CD4-positive, alpha-beta memory T cell (primary cell): ENCODE measurements around the gene MARF1. TPM values are rescaled to one million over a fixed set of nuclear protein-coding genes. Genes with fewer than 3 reads are reported as not detected.
"Not testable (repeated sequence)": the region's sequence is repeated elsewhere in the genome, so short reads cannot be mapped to it uniquely, and the experiment has no call there.

Experiments used
- CTCF ChIA-PET: fragments of 350-600 bp; sonication (Branson Sonifier 250); formaldehyde crosslinking; loops from one replicate; lab custom pipeline; 2021; ENCODE audit warnings: inconsistent platforms; ENCODE audit not compliant: partially characterized antibody; lab: Charles Lee
- POLR2A ChIA-PET: fragments of 350-600 bp; sonication (Branson Sonifier 250); formaldehyde crosslinking; loops from one replicate; lab custom pipeline; 2021; ENCODE audit not compliant: partially characterized antibody; lab: Charles Lee
- DNase-seq, 5 donors: peaks; one replicate each; pipeline versions ENCODE4 v3.0.0 to v3.0.0-alpha.2; 2020 to 2022; ENCODE audit warnings: mixed read lengths in 1 of 5
- H3K27ac ChIP-seq: one replicate; pipeline ENCODE4 v1.7.0; 2013; ENCODE audit warnings: low read depth, low read length
- H3K27me3 ChIP-seq: 2 replicates; pipeline ENCODE4 v1.7.0; 2013; ENCODE audit warnings: mild to moderate bottlenecking, low read length, moderate library complexity; ENCODE audit not compliant: insufficient read depth
- H3K36me3 ChIP-seq: 2 replicates; pipeline ENCODE4 v1.7.0; 2013; ENCODE audit warnings: mild to moderate bottlenecking, low read length, moderate library complexity; ENCODE audit not compliant: insufficient read depth
- H3K4me1 ChIP-seq: 2 replicates; pipeline ENCODE4 v1.7.0; 2013; ENCODE audit warnings: mild to moderate bottlenecking, low read length, moderate library complexity; ENCODE audit not compliant: insufficient read depth
- H3K4me3 ChIP-seq, 2 donors: one replicate each; pipeline ENCODE4 v1.7.0; 2013; ENCODE audit warnings: low read length in 2 of 2, mild to moderate bottlenecking in 1 of 2
- H3K9me3 ChIP-seq, 2 donors: one replicate each; pipeline ENCODE4 v1.7.0; 2013; ENCODE audit warnings: low read length in 2 of 2, control low read depth in 1 of 2; ENCODE audit not compliant: control insufficient read depth in 1 of 2
- H3K27ac Mint-ChIP-seq, 7 donors: one replicate each; pipeline ENCODE4 v1.8.0; 2020 to 2021; ENCODE audit warnings: mixed read lengths in 7 of 7, mild to moderate bottlenecking in 6 of 7, inconsistent platforms in 3 of 7, moderate library complexity in 3 of 7
- H3K27me3 Mint-ChIP-seq, 2 donors: one replicate each; pipeline ENCODE4 v1.8.0; 2020 to 2021; ENCODE audit warnings: mixed read lengths in 2 of 2
- H3K36me3 Mint-ChIP-seq, 2 donors: one replicate each; pipeline ENCODE4 v1.8.0; 2020 to 2021; ENCODE audit warnings: mixed read lengths in 2 of 2, inconsistent platforms in 1 of 2, mild to moderate bottlenecking in 1 of 2
- H3K4me1 Mint-ChIP-seq, 4 donors: one replicate each; pipeline ENCODE4 v1.8.0; 2020 to 2021; ENCODE audit warnings: mixed read lengths in 4 of 4, mild to moderate bottlenecking in 1 of 4
- H3K4me3 Mint-ChIP-seq, 8 donors: one replicate each; pipeline ENCODE4 v1.8.0; 2020 to 2021; ENCODE audit warnings: mixed read lengths in 8 of 8, mild to moderate bottlenecking in 7 of 8, moderate library complexity in 6 of 8, inconsistent platforms in 3 of 8
- H3K9me3 Mint-ChIP-seq, 8 donors: one replicate each; pipeline ENCODE4 v1.8.0; 2020 to 2021; ENCODE audit warnings: mixed read lengths in 8 of 8, mild to moderate bottlenecking in 5 of 8, inconsistent platforms in 3 of 8, moderate library complexity in 1 of 8
- intact Hi-C: fragments of 100-400 bp; cut with micrococcal nuclease; formaldehyde crosslinking; loops from one replicate; pipeline ENCODE4 v1.15.1; 2023
- polyA plus RNA-seq, 2 donors: library from polyadenylated mRNA; unstranded; fragments of 300-500 nt; fragmentation: Illumina TruSeq; gene quantifications; one replicate each; pipeline ENCODE4 v1.2.3, GENCODE V29; 2021
- total RNA-seq, 2 experiments: library from RNA; stranded (reverse); gene quantifications; one replicate each; pipeline ENCODE4 v1.2.3, GENCODE V29; 2021

Gene MARF1
- total and polyA plus RNA-seq, 4 experiments from 2014 or later = 6.8 to 235 (median 121) TPM

GRCh38 chr16:15609286-15609649, 33.7 kb downstream of the MARF1 start:
- H3K27me3 Mint-ChIP-seq = no peaks in the 10 kb centered on the region
- H3K27me3 ChIP-seq = no peaks in the 10 kb centered on the region
- H3K27ac ChIP-seq = no peak overlapping the region
- CTCF ChIA-PET = no interaction called here
- no peaks in the 10 kb centered on the region for H3K9me3 ChIP-seq
- H3K4me3 ChIP-seq = no peak overlapping the region
- DNase-seq = no peak
- no peak overlapping the region for H3K27ac Mint-ChIP-seq
- POLR2A ChIA-PET = no interaction called here
- peaks cover 0 to 12% (median 7%) of the 10 kb centered on the region in 4 donors for H3K4me1 Mint-ChIP-seq
- intact Hi-C loops = no loop called here
- H3K9me3 Mint-ChIP-seq = no peaks in the 10 kb centered on the region
- H3K4me3 Mint-ChIP-seq = no peak overlapping the region
- peaks cover 67 to 85% of the 10 kb centered on the region in 2 donors for H3K36me3 Mint-ChIP-seq
- peaks cover 86% of the 10 kb centered on the region for H3K36me3 ChIP-seq
- H3K4me1 ChIP-seq = no peaks in the 10 kb centered on the region

- Mint-ChIP-seq H3K4me1 (peaks cover 0 to 11% (median 7%) of the 10 kb centered on the region in 4 donors), H3K27ac (peak overlapping the region in 1 of 7 donors; percentile 29), H3K4me3 (no peak overlapping the region), H3K9me3 (no peaks in the 10 kb centered on the region), H3K36me3 (peaks cover 67 to 87% of the 10 kb centered on the region in 2 donors), H3K27me3 (no peaks in the 10 kb centered on the region)
- DNase-seq = peak in 1 of 5 donors; percentile 23
- Histone ChIP-seq H3K9me3 (no peaks in the 10 kb centered on the region), H3K27me3 (no peaks in the 10 kb centered on the region), H3K4me3 (no peak overlapping the region), H3K36me3 (peaks cover 92% of the 10 kb centered on the region), H3K4me1 (no peaks in the 10 kb centered on the region), H3K27ac (no peak overlapping the region)
- ChIA-PET POLR2A (interaction anchor here (0.7 kb wide), 1 partner anchor 18 kb away, joined by 4 read pairs; no protein-coding TSS in a partner anchor), CTCF (interaction anchor here (1.3 kb wide), 1 partner anchor 96 kb away, joined by 3 read pairs; no protein-coding TSS in a partner anchor)
- intact Hi-C loops = no loop called here
These were observed 34.3 kb downstream of the MARF1 start for GRCh38 chr16:15608398-15609285.

- ChIA-PET POLR2A (interaction anchor here (0.7 kb wide), 1 partner anchor 17 kb away, joined by 4 read pairs; no protein-coding TSS in a partner anchor), CTCF (interaction anchor here (1.3 kb wide), 1 partner anchor 97 kb away, joined by 3 read pairs; no protein-coding TSS in a partner anchor)
- H3K36me3 Mint-ChIP-seq = peaks cover 69 to 89% of the 10 kb centered on the region in 2 donors
- H3K4me1 Mint-ChIP-seq = peaks cover 0 to 11% (median 7%) of the 10 kb centered on the region in 4 donors
- H3K27ac Mint-ChIP-seq = peak overlapping the region in 2 of 7 donors; percentile 29 to 57
- Histone ChIP-seq H3K4me3 (no peak overlapping the region), H3K4me1 (no peaks in the 10 kb centered on the region), H3K36me3 (peaks cover 97% of the 10 kb centered on the region), H3K9me3 (no peaks in the 10 kb centered on the region), H3K27ac (no peak overlapping the region), H3K27me3 (no peaks in the 10 kb centered on the region)
- no peaks in the 10 kb centered on the region for H3K27me3 Mint-ChIP-seq
- intact Hi-C loops = no loop called here
- no peak for DNase-seq
- H3K4me3 Mint-ChIP-seq = no peak overlapping the region
- no peaks in the 10 kb centered on the region for H3K9me3 Mint-ChIP-seq
These were observed 35.1 kb downstream of the MARF1 start for GRCh38 chr16:15607700-15608396.

GRCh38 chr16:15607221-15607699, 35.7 kb downstream of the MARF1 start:
- H3K27me3 Mint-ChIP-seq, H3K4me3 Mint-ChIP-seq, H3K4me3 ChIP-seq, H3K27ac ChIP-seq, DNase-seq, CTCF ChIA-PET, H3K9me3 ChIP-seq, H3K9me3 Mint-ChIP-seq, H3K4me1 ChIP-seq, POLR2A ChIA-PET, H3K27me3 ChIP-seq, intact Hi-C loops: not testable (repeated sequence)
- H3K36me3 Mint-ChIP-seq = peaks cover 67 to 89% of the 10 kb centered on the region in 2 donors
- peaks cover 97% of the 10 kb centered on the region for H3K36me3 ChIP-seq
- peaks cover 0 to 11% (median 7%) of the 10 kb centered on the region in 4 donors for H3K4me1 Mint-ChIP-seq
- peak overlapping the region in 5 of 7 donors; percentile 76 to 86 (median 85) for H3K27ac Mint-ChIP-seq

GRCh38 chr16:15606518-15607220, 36.3 kb downstream of the MARF1 start:
- CTCF ChIA-PET = no interaction called here
- Mint-ChIP-seq H3K4me1 (peaks cover 0 to 11% (median 7%) of the 10 kb centered on the region in 4 donors), H3K27me3 (no peaks in the 10 kb centered on the region), H3K36me3 (peaks cover 70 to 89% of the 10 kb centered on the region in 2 donors), H3K27ac (peak overlapping the region; percentile 71 to 92 (median 85)), H3K9me3 (no peaks in the 10 kb centered on the region), H3K4me3 (no peak overlapping the region)
- Histone ChIP-seq H3K27me3 (no peaks in the 10 kb centered on the region), H3K27ac (no peak overlapping the region), H3K36me3 (peaks cover 97% of the 10 kb centered on the region), H3K4me3 (no peak overlapping the region), H3K9me3 (no peaks in the 10 kb centered on the region), H3K4me1 (no peaks in the 10 kb centered on the region)
- DNase-seq = no peak
- POLR2A ChIA-PET = no interaction called here
- intact Hi-C loops = no loop called here

GRCh38 chr16:15605839-15606517, 37.0 kb downstream of the MARF1 start:
- intact Hi-C loops = no loop called here
- H3K4me3 Mint-ChIP-seq = no peak overlapping the region
- H3K27ac Mint-ChIP-seq = peak overlapping the region; percentile 13 to 92 (median 85)
- no peak for DNase-seq
- H3K4me1 Mint-ChIP-seq = peaks cover 0 to 11% (median 7%) of the 10 kb centered on the region in 4 donors
- no peaks in the 10 kb centered on the region for H3K27me3 Mint-ChIP-seq
- H3K27me3 ChIP-seq = no peaks in the 10 kb centered on the region
- H3K9me3 ChIP-seq = no peaks in the 10 kb centered on the region
- no peaks in the 10 kb centered on the region for H3K4me1 ChIP-seq
- ChIA-PET POLR2A (no interaction called here), CTCF (no interaction called here)
- H3K9me3 Mint-ChIP-seq = no peaks in the 10 kb centered on the region
- no peak overlapping the region for H3K27ac ChIP-seq
- no peak overlapping the region for H3K4me3 ChIP-seq
- peaks cover 97% of the 10 kb centered on the region for H3K36me3 ChIP-seq
- peaks cover 75 to 93% of the 10 kb centered on the region in 2 donors for H3K36me3 Mint-ChIP-seq
